T follicular helper cell (primary cell): ENCODE data around the gene PEX26.
"Not testable (repeated sequence)": the region's sequence is repeated elsewhere in the genome, so short reads cannot be mapped to it uniquely, and the experiment has no call there.

Experiments
- DNase-seq: peaks from one replicate; pipeline ENCODE4 v3.0.0-alpha.2; 2020; ENCODE audit warnings: low read depth

PEX26 gene

GRCh38 chr22:18119409-18120110 is 41.8 kb downstream of the PEX26 start:
- DNase-seq = no peak

- no peak for DNase-seq
Observed at GRCh38 chr22:18120857-18121256, 43.1 kb downstream of the PEX26 start.

GRCh38 chr22:18121506-18121905 is 43.7 kb downstream of the PEX26 start:
- DNase-seq = no peak

GRCh38 chr22:18121954-18122554 is 44.3 kb downstream of the PEX26 start:
- DNase-seq = no peak

GRCh38 chr22:18123476-18124025 is 45.8 kb downstream of the PEX26 start:
- DNase-seq = not testable (repeated sequence)

GRCh38 chr22:18126606-18127005 is 48.8 kb downstream of the PEX26 start:
- no peak for DNase-seq

GRCh38 chr22:18130018-18130417 is 52.2 kb downstream of the PEX26 start:
- no peak for DNase-seq

GRCh38 chr22:18130699-18131429 is 53.1 kb downstream of the PEX26 start:
- DNase-seq = no peak

GRCh38 chr22:18133452-18133851 is 55.7 kb downstream of the PEX26 start:
- DNase-seq = no peak

GRCh38 chr22:18136563-18137320 is 59.0 kb downstream of the PEX26 start:
- DNase-seq = no peak

GRCh38 chr22:18141004-18141403 is 63.2 kb downstream of the PEX26 start:
- DNase-seq = not testable (repeated sequence)

- DNase-seq = no peak
Observed at GRCh38 chr22:18144105-18144504, 66.3 kb downstream of the PEX26 start.

GRCh38 chr22:18145676-18146388 is 68.0 kb downstream of the PEX26 start:
- no peak for DNase-seq

GRCh38 chr22:18146389-18146753 is 68.6 kb downstream of the PEX26 start:
- DNase-seq = no peak

GRCh38 chr22:18147791-18148190 is 70.0 kb downstream of the PEX26 start:
- DNase-seq = no peak

GRCh38 chr22:18148293-18148965 is 70.6 kb downstream of the PEX26 start:
- DNase-seq = no peak

GRCh38 chr22:18152519-18152918 is 74.7 kb downstream of the PEX26 start:
- no peak for DNase-seq

GRCh38 chr22:18154821-18155390 is 77.1 kb downstream of the PEX26 start:
- DNase-seq = no peak
